Neural progenitor cell (in vitro differentiated cells): Measurements from ENCODE around the gene SCLY. TPM values are rescaled to one million over a fixed set of nuclear protein-coding genes. Genes with fewer than 3 reads are reported as not detected.
"Not testable (repeated sequence)": the region's sequence is repeated elsewhere in the genome, so short reads cannot be mapped to it uniquely, and the experiment has no call there.

Experiments
- DNase-seq: peaks from one replicate; pipeline ENCODE4 v3.0.0-alpha.2; 2016; ENCODE audit warnings: low spot score
- H2AFZ ChIP-seq: fragments of 200-600 bp; sonication (generic); replicated peaks from 2 replicates; pipeline ENCODE4 v1.6.1; 2016; ENCODE audit warnings: antibody characterized with exemption
- H3F3A ChIP-seq: fragments of 200-600 bp; sonication (generic); 2 replicates; pipeline ENCODE4 v1.6.1; 2016; ENCODE audit warnings: antibody characterized with exemption, low read depth
- H3K27ac ChIP-seq: fragments of 200-600 bp; sonication (generic); 2 replicates; pipeline ENCODE4 v1.5.1; 2016; ENCODE audit warnings: mild to moderate bottlenecking
- H3K27me3 ChIP-seq: fragments of 200-600 bp; sonication (generic); 2 replicates; pipeline ENCODE4 v1.6.1; 2016; ENCODE audit warnings: mild to moderate bottlenecking, moderate library complexity
- H3K36me3 ChIP-seq: fragments of 200-600 bp; sonication (generic); 2 replicates; pipeline ENCODE4 v1.5.1; 2016
- H3K4me1 ChIP-seq: fragments of 200-600 bp; sonication (generic); 2 replicates; pipeline ENCODE4 v1.6.1; 2016; ENCODE audit warnings: mixed run types
- H3K4me2 ChIP-seq: fragments of 200-600 bp; sonication (generic); 2 replicates; pipeline ENCODE4 v1.6.1; 2016
- H3K4me3 ChIP-seq: fragments of 200-600 bp; sonication (generic); 2 replicates; pipeline ENCODE4 v1.5.1; 2016
- H3K79me2 ChIP-seq: fragments of 200-600 bp; sonication (generic); 2 replicates; pipeline ENCODE4 v1.6.1; 2016; ENCODE audit warnings: low read depth
- H3K9ac ChIP-seq: fragments of 200-600 bp; sonication (generic); 2 replicates; pipeline ENCODE4 v1.6.1; 2016
- H3K9me3 ChIP-seq: fragments of 200-600 bp; sonication (generic); 2 replicates; pipeline ENCODE4 v1.5.1; 2016; ENCODE audit warnings: low read depth
- H4K20me1 ChIP-seq: fragments of 200-600 bp; sonication (generic); 2 replicates; pipeline ENCODE4 v1.6.1; 2016; ENCODE audit warnings: low read depth
- H3K27ac Mint-ChIP-seq: 3 replicates; pipeline ENCODE4 v1.8.0; 2021; ENCODE audit warnings: mixed read lengths
- H3K27me3 Mint-ChIP-seq: 2 replicates; pipeline ENCODE4 v1.8.0; 2022; ENCODE audit warnings: low read depth, mild to moderate bottlenecking, inconsistent platforms, moderate library complexity, mixed read lengths; ENCODE audit not compliant: insufficient read depth
- H3K36me3 Mint-ChIP-seq: 3 replicates; pipeline ENCODE4 v1.8.0; 2021; ENCODE audit warnings: mixed read lengths
- H3K4me1 Mint-ChIP-seq: 3 replicates; pipeline ENCODE4 v1.8.0; 2021; ENCODE audit warnings: mixed read lengths
- H3K4me3 Mint-ChIP-seq: 3 replicates; pipeline ENCODE4 v1.8.0; 2021; ENCODE audit warnings: mild to moderate bottlenecking, moderate library complexity, mixed read lengths
- H3K9me3 Mint-ChIP-seq: 3 replicates; pipeline ENCODE4 v1.8.0; 2020; ENCODE audit warnings: mixed read lengths
- CTCF ChIP-seq: fragments of 200-600 bp; sonication (generic); IDR thresholded peaks from 2 replicates; pipeline ENCODE4 v1.5.1; 2017; ENCODE audit warnings: antibody characterized with exemption, mild to moderate bottlenecking
- EZH2 ChIP-seq: fragments of 200-600 bp; sonication (generic); IDR thresholded peaks from 2 replicates; pipeline ENCODE4 v1.6.1; 2017; ENCODE audit warnings: antibody characterized with exemption, mild to moderate bottlenecking, moderate library complexity
- EZH2phosphoT487 ChIP-seq: fragments of 200-600 bp; sonication (generic); IDR thresholded peaks from 2 replicates; pipeline ENCODE4 v1.6.1; 2017; ENCODE audit warnings: antibody characterized with exemption
- total RNA-seq: library from RNA; depleted of rRNA; stranded (reverse); fragments of >200 nt; gene quantifications from 2 replicates; pipeline ENCODE4 v1.2.3, GENCODE V29; 2015; ENCODE audit warnings: low replicate concordance

The SCLY gene
- total RNA-seq, 1 donor from 2014 or later = 44.1 TPM

- Histone ChIP-seq H3K27ac (no peak overlapping the region), H3K27me3 (no peaks in the 10 kb centered on the region), H3K4me3 (no peak overlapping the region), H3K9ac (no peak overlapping the region), H3K4me2 (no peak overlapping the region), H3K9me3 (no peaks in the 10 kb centered on the region), H4K20me1 (peaks cover 5% of the 10 kb centered on the region), H3K4me1 (no peaks in the 10 kb centered on the region), H2AFZ (no peak overlapping the region), H3F3A (no peaks in the 10 kb centered on the region), H3K36me3 (no peaks in the 10 kb centered on the region), H3K79me2 (no peaks in the 10 kb centered on the region)
- H3K4me1 Mint-ChIP-seq = no peaks in the 10 kb centered on the region
- no peak for DNase-seq
- no peaks in the 10 kb centered on the region for H3K27me3 Mint-ChIP-seq
- H3K36me3 Mint-ChIP-seq = peaks cover 19% of the 10 kb centered on the region
- no peaks in the 10 kb centered on the region for H3K9me3 Mint-ChIP-seq
- no peak for TF ChIP-seq EZH2phosphoT487
- no peak for TF ChIP-seq EZH2
- TF ChIP-seq CTCF = no peak
- no peak overlapping the region for H3K27ac Mint-ChIP-seq
- H3K4me3 Mint-ChIP-seq = no peak overlapping the region
Measured at GRCh38 chr2:238032755-238033337, 28.0 kb upstream of the SCLY start.

- H3K36me3 Mint-ChIP-seq = peaks cover 19% of the 10 kb centered on the region
- H3K27me3 ChIP-seq, H3K4me2 ChIP-seq, H2AFZ ChIP-seq, H3K27ac ChIP-seq, H3F3A ChIP-seq, H3K27me3 Mint-ChIP-seq, H3K79me2 ChIP-seq, H3K9ac ChIP-seq, H3K9me3 ChIP-seq, H3K4me1 ChIP-seq, H3K27ac Mint-ChIP-seq, H3K4me3 Mint-ChIP-seq, H3K4me3 ChIP-seq, H3K9me3 Mint-ChIP-seq, DNase-seq, H3K4me1 Mint-ChIP-seq, H3K36me3 ChIP-seq, H4K20me1 ChIP-seq: not testable (repeated sequence)
Measured at GRCh38 chr2:238033991-238034390, 26.8 kb upstream of the SCLY start.

- Mint-ChIP-seq H3K27me3 (no peaks in the 10 kb centered on the region), H3K4me3 (no peak overlapping the region), H3K36me3 (peaks cover 15% of the 10 kb centered on the region), H3K4me1 (no peaks in the 10 kb centered on the region), H3K27ac (no peak overlapping the region), H3K9me3 (no peaks in the 10 kb centered on the region)
- Histone ChIP-seq H3K4me3 (no peak overlapping the region), H3K4me1 (no peaks in the 10 kb centered on the region), H3F3A (no peaks in the 10 kb centered on the region), H3K9me3 (no peaks in the 10 kb centered on the region), H3K27ac (no peak overlapping the region), H4K20me1 (peaks cover 3% of the 10 kb centered on the region), H3K9ac (no peak overlapping the region), H3K79me2 (no peaks in the 10 kb centered on the region), H3K36me3 (no peaks in the 10 kb centered on the region), H2AFZ (no peak overlapping the region), H3K4me2 (no peak overlapping the region), H3K27me3 (no peaks in the 10 kb centered on the region)
- DNase-seq = no peak
- TF ChIP-seq EZH2 (no peak), CTCF (no peak), EZH2phosphoT487 (no peak)
Measured at GRCh38 chr2:238038203-238038602, 22.6 kb upstream of the SCLY start.

GRCh38 chr2:238039151-238039550 lies 21.6 kb upstream of the SCLY start:
- Histone ChIP-seq H3K4me1 (no peaks in the 10 kb centered on the region), H3K36me3 (no peaks in the 10 kb centered on the region), H3K9ac (no peak overlapping the region), H3K27me3 (no peaks in the 10 kb centered on the region), H4K20me1 (peaks cover 3% of the 10 kb centered on the region), H3K79me2 (no peaks in the 10 kb centered on the region), H3K4me2 (no peak overlapping the region), H3K4me3 (no peak overlapping the region), H3F3A (no peaks in the 10 kb centered on the region), H2AFZ (no peak overlapping the region), H3K9me3 (no peaks in the 10 kb centered on the region), H3K27ac (no peak overlapping the region)
- Mint-ChIP-seq H3K27me3 (no peaks in the 10 kb centered on the region), H3K9me3 (no peaks in the 10 kb centered on the region), H3K4me3 (no peak overlapping the region), H3K27ac (no peak overlapping the region), H3K36me3 (peaks cover 15% of the 10 kb centered on the region), H3K4me1 (no peaks in the 10 kb centered on the region)
- TF ChIP-seq EZH2phosphoT487 (no peak), EZH2 (no peak), CTCF (no peak)
- no peak for DNase-seq
